Neural cell (in vitro differentiated cells): ENCODE measurements around the gene UBC. TPM values are rescaled to one million over a fixed set of nuclear protein-coding genes. Genes with fewer than 3 reads are reported as not detected.

Experiments used
- H2AFZ ChIP-seq: fragments of 200-600, 300-800 bp; sonication (generic), shearing (Covaris generic); 2 replicates; pipeline ENCODE4 v1.6.0; 2014; ENCODE audit warnings: low read depth, mild to moderate bottlenecking, antibody characterized with exemption, low read length, moderate library complexity
- H3F3A ChIP-seq: fragments of 200-600 bp; shearing (Covaris generic); 2 replicates; pipeline ENCODE4 v1.6.1; 2016; ENCODE audit warnings: mild to moderate bottlenecking, moderate library complexity, mixed read lengths, antibody characterized with exemption, low read length; ENCODE audit not compliant: insufficient read depth, poor library complexity, severe bottlenecking
- H3K27ac ChIP-seq: fragments of 200-600, 300-800 bp; sonication (generic), shearing (Covaris generic); 2 replicates; pipeline ENCODE4 v1.5.1; 2014; ENCODE audit warnings: mild to moderate bottlenecking, low read length, moderate library complexity
- H3K27me3 ChIP-seq: fragments of 300-800, 200-600 bp; sonication (generic), shearing (Covaris generic); 2 replicates; pipeline ENCODE4 v1.6.0; 2014; ENCODE audit warnings: mild to moderate bottlenecking, low read depth, low read length, moderate library complexity; ENCODE audit not compliant: insufficient read depth
- H3K36me3 ChIP-seq: fragments of 300-800, 200-600 bp; sonication (generic), shearing (Covaris generic); 2 replicates; pipeline ENCODE4 v1.5.1; 2014; ENCODE audit warnings: mild to moderate bottlenecking, antibody characterized with exemption, low read length, moderate library complexity; ENCODE audit not compliant: insufficient read depth
- H3K4me2 ChIP-seq: fragments of 300-800, 200-600 bp; sonication (generic), shearing (Covaris generic); 2 replicates; pipeline ENCODE4 v1.6.0; 2014; ENCODE audit warnings: mild to moderate bottlenecking, low read length
- H3K4me3 ChIP-seq: fragments of 300-800, 200-600 bp; sonication (generic), shearing (Covaris generic); 2 replicates; pipeline ENCODE4 v1.5.1; 2014; ENCODE audit warnings: mild to moderate bottlenecking, low read length, moderate library complexity
- H3K79me2 ChIP-seq: fragments of 200-600 bp; shearing (Covaris generic); replicated peaks from 2 replicates; pipeline ENCODE4 v1.6.0; 2014; ENCODE audit warnings: mild to moderate bottlenecking, low read length, moderate library complexity; ENCODE audit not compliant: insufficient read depth
- H3K9ac ChIP-seq: fragments of 300-800, 200-600 bp; sonication (generic), shearing (Covaris generic); 2 replicates; pipeline ENCODE4 v1.6.1; 2016; ENCODE audit warnings: mild to moderate bottlenecking, low read length, mixed read lengths
- H3K9me2 ChIP-seq: fragments of 200-600 bp; shearing (Covaris generic); 2 replicates; pipeline ENCODE4 v1.6.1; 2016; ENCODE audit warnings: mild to moderate bottlenecking, low read length, mixed read lengths; ENCODE audit not compliant: insufficient read depth
- H3K9me3 ChIP-seq: fragments of 200-600, 300-800 bp; sonication (generic), shearing (Covaris generic); 2 replicates; pipeline ENCODE4 v1.6.1; 2016; ENCODE audit warnings: mild to moderate bottlenecking, mixed run types, low read length, moderate library complexity, mixed read lengths
- H4K20me1 ChIP-seq: fragments of 200-600 bp; shearing (Covaris generic); 2 replicates; pipeline ENCODE4 v1.6.1; 2016; ENCODE audit warnings: mild to moderate bottlenecking, mixed run types; ENCODE audit not compliant: insufficient read depth
- EP300 ChIP-seq: fragments of 450-650 bp; conservative IDR thresholded peaks from 2 replicates; pipeline ENCODE4 v1.6.1; 2014; ENCODE audit warnings: antibody characterized with exemption, mild to moderate bottlenecking, moderate library complexity; ENCODE audit not compliant: poor library complexity, severe bottlenecking
- EZH2 ChIP-seq: fragments of 200-600, 300-800 bp; shearing (Covaris generic), sonication (generic); IDR thresholded peaks from 2 replicates; pipeline ENCODE4 v1.6.1; 2014; ENCODE audit warnings: antibody characterized with exemption, low read length, borderline replicate concordance, mild to moderate bottlenecking; ENCODE audit not compliant: insufficient read depth, poor library complexity, severe bottlenecking
- MXI1 ChIP-seq: fragments of 450-650 bp; conservative IDR thresholded peaks from 2 replicates; pipeline ENCODE4 v1.6.1; 2014; ENCODE audit warnings: antibody characterized with exemption, mild to moderate bottlenecking; ENCODE audit not compliant: poor library complexity, severe bottlenecking
- POLR2AphosphoS5 ChIP-seq: IDR thresholded peaks from 2 replicates; pipeline ENCODE4 v1.6.1; 2012
- RAD21 ChIP-seq: fragments of 450-650 bp; conservative IDR thresholded peaks from 2 replicates; pipeline ENCODE4 v1.6.1; 2014; ENCODE audit warnings: antibody characterized with exemption, mild to moderate bottlenecking, moderate library complexity
- SMC3 ChIP-seq: fragments of 450-650 bp; conservative IDR thresholded peaks from 2 replicates; pipeline ENCODE4 v1.6.1; 2014; ENCODE audit warnings: antibody characterized with exemption, mild to moderate bottlenecking, moderate library complexity; ENCODE audit not compliant: poor library complexity
- TAF1 ChIP-seq: IDR thresholded peaks from 2 replicates; pipeline ENCODE4 v1.6.1; 2012; ENCODE audit warnings: low read depth
- polyA plus RNA-seq: library from polyadenylated mRNA; depleted of rRNA; stranded (reverse); fragments of >200 nt; gene quantifications from 2 replicates; pipeline ENCODE4 v1.2.3, GENCODE V29; 2014
- TF ChIP-seq, protein P1 (sequence below): fragments of 450-650 bp; IDR thresholded peaks from 2 replicates; pipeline ENCODE4 v1.5.1; 2014; ENCODE audit warnings: antibody characterized with exemption, mild to moderate bottlenecking, moderate library complexity; ENCODE audit not compliant: poor library complexity, severe bottlenecking
- TF ChIP-seq, protein P2 (sequence below): IDR thresholded peaks from 2 replicates; pipeline ENCODE4 v1.6.1; 2012; ENCODE audit warnings: borderline replicate concordance

Gene UBC
- polyA plus RNA-seq, 1 donor from 2014 or later: 1,177 TPM

DNA sequence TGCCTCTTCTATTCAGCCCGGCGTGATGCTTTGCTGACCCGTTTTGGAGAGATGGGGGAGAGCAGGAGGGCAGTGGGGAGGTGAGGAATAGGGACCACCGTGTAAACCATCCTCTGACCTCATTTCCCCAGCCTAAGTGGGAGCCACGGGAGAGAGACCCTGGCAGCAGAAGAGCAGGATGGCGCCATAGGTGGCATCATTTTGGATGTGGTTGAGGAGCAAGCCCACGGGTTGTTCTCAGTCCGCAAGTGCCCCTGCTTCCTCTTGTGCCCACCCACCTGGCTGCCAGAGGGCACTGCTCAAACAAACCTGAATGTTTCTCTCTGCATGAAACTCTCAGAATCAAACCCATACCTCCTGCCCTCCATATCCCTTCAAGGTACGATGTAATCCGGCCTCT lies 10.7 kb upstream of the UBC start:
- Histone ChIP-seq H3K27ac (no peak overlapping the region), H3K9ac (no peak overlapping the region), H3K79me2 (no peaks in the 10 kb centered on the region), H2AFZ (no peak overlapping the region), H4K20me1 (no peaks in the 10 kb centered on the region), H3K9me3 (no peaks in the 10 kb centered on the region), H3K4me3 (no peak overlapping the region), H3K9me2 (no peaks in the 10 kb centered on the region), H3F3A (no peaks in the 10 kb centered on the region), H3K36me3 (no peaks in the 10 kb centered on the region), H3K4me2 (no peak overlapping the region), H3K27me3 (no peaks in the 10 kb centered on the region)
- TF ChIP-seq EZH2: no peak
- TF ChIP-seq, protein P1, sequence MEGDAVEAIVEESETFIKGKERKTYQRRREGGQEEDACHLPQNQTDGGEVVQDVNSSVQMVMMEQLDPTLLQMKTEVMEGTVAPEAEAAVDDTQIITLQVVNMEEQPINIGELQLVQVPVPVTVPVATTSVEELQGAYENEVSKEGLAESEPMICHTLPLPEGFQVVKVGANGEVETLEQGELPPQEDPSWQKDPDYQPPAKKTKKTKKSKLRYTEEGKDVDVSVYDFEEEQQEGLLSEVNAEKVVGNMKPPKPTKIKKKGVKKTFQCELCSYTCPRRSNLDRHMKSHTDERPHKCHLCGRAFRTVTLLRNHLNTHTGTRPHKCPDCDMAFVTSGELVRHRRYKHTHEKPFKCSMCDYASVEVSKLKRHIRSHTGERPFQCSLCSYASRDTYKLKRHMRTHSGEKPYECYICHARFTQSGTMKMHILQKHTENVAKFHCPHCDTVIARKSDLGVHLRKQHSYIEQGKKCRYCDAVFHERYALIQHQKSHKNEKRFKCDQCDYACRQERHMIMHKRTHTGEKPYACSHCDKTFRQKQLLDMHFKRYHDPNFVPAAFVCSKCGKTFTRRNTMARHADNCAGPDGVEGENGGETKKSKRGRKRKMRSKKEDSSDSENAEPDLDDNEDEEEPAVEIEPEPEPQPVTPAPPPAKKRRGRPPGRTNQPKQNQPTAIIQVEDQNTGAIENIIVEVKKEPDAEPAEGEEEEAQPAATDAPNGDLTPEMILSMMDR: no peak
- TF ChIP-seq RAD21: no peak
- TF ChIP-seq EP300: no peak
- TF ChIP-seq, protein P2, sequence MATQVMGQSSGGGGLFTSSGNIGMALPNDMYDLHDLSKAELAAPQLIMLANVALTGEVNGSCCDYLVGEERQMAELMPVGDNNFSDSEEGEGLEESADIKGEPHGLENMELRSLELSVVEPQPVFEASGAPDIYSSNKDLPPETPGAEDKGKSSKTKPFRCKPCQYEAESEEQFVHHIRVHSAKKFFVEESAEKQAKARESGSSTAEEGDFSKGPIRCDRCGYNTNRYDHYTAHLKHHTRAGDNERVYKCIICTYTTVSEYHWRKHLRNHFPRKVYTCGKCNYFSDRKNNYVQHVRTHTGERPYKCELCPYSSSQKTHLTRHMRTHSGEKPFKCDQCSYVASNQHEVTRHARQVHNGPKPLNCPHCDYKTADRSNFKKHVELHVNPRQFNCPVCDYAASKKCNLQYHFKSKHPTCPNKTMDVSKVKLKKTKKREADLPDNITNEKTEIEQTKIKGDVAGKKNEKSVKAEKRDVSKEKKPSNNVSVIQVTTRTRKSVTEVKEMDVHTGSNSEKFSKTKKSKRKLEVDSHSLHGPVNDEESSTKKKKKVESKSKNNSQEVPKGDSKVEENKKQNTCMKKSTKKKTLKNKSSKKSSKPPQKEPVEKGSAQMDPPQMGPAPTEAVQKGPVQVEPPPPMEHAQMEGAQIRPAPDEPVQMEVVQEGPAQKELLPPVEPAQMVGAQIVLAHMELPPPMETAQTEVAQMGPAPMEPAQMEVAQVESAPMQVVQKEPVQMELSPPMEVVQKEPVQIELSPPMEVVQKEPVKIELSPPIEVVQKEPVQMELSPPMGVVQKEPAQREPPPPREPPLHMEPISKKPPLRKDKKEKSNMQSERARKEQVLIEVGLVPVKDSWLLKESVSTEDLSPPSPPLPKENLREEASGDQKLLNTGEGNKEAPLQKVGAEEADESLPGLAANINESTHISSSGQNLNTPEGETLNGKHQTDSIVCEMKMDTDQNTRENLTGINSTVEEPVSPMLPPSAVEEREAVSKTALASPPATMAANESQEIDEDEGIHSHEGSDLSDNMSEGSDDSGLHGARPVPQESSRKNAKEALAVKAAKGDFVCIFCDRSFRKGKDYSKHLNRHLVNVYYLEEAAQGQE: no peak
- no peak for TF ChIP-seq TAF1
- no peak for TF ChIP-seq MXI1
- TF ChIP-seq POLR2AphosphoS5: no peak
- no peak for TF ChIP-seq SMC3

DNA sequence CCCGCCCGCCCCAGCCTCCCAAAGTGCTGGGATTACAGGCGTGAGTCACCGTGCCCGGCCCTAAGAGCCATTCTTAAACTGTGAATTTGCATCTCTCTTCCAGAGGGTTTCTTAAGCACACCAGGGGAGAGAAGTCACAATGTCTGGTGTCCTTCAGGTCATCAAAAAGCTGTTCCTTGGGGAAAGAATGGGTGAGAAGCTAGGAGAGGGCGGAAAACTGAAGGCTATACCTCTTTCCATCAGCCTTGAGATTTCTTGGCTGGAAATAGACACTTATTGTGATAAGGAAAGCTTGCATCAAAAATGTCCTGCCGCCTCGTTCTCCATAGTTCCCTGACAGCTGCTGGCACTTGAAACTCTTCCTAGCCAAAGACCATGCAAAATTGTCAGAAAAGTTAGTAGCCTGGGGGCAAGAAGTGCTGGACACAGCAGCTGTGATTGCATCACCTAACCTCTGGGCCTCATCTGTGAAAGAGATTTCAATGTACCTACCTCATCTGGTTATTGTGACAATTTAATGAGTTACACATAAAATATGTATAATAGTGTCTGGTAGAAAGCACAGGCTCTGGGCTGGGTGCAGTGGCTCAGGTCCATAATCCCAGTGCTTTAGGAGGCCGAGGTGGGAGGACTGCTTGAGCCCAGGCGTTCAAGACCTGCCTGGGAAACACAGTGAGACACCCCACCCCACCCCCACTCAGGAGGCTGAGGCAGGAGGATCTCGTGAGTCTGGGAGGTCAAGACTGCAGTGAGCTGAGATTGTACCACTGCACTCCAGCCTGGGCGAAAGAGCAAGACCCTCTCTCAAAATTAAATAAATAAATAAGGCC lies 9.7 kb upstream of the UBC start:
- no peaks in the 10 kb centered on the region for H3K79me2 ChIP-seq
- H3K4me2 ChIP-seq: no peak overlapping the region
- H3F3A ChIP-seq: no peaks in the 10 kb centered on the region
- H3K9me3 ChIP-seq: no peaks in the 10 kb centered on the region
- no peak overlapping the region for H3K4me3 ChIP-seq
- H4K20me1 ChIP-seq: no peaks in the 10 kb centered on the region
- no peak overlapping the region for H3K27ac ChIP-seq
- H3K27me3 ChIP-seq: no peaks in the 10 kb centered on the region
- H3K9me2 ChIP-seq: no peaks in the 10 kb centered on the region
- H3K9ac ChIP-seq: no peak overlapping the region
- H3K36me3 ChIP-seq: no peaks in the 10 kb centered on the region
- no peak overlapping the region for H2AFZ ChIP-seq
- TF ChIP-seq EZH2 (no peak), POLR2AphosphoS5 (no peak), RAD21 (no peak), TAF1 (no peak), EP300 (no peak), MXI1 (no peak), SMC3 (no peak)
- TF ChIP-seq, protein P1: no peak
- TF ChIP-seq, protein P2: no peak
